GM23338 (cell line): ENCODE data around the gene IER3IP1. TPM values are rescaled to one million over a fixed set of nuclear protein-coding genes. Genes with fewer than 3 reads are reported as not detected.

Source experiments
- ATAC-seq: fragments of 200-7000 bp; cut with Tn5 transposase; 3 replicates; pipeline ENCODE4 v1.9.1; 2020
- DNase-seq: peaks from one replicate; pipeline ENCODE4 v3.0.0-alpha.2; 2015; ENCODE audit warnings: low spot score
- H2AFZ ChIP-seq: fragments of 200-600 bp; sonication (generic); 2 replicates; pipeline ENCODE4 v1.8.0; 2016; ENCODE audit warnings: antibody characterized with exemption, mild to moderate bottlenecking, moderate library complexity
- H3F3A ChIP-seq: fragments of 200-600 bp; sonication (generic); replicated peaks from 2 replicates; pipeline ENCODE4 v1.8.0; 2017; ENCODE audit warnings: antibody characterized with exemption, mixed run types, low read depth
- H3K27ac ChIP-seq: fragments of 200-600 bp; sonication (generic); 2 replicates; pipeline ENCODE4 v1.6.1; 2016; ENCODE audit warnings: low read depth
- H3K27me3 ChIP-seq: fragments of 200-600 bp; sonication (generic); 2 replicates; pipeline ENCODE4 v1.8.0; 2016; ENCODE audit warnings: mild to moderate bottlenecking, mixed run types, moderate library complexity; ENCODE audit not compliant: insufficient read depth
- H3K36me3 ChIP-seq: fragments of 200-600 bp; sonication (generic); 2 replicates; pipeline ENCODE4 v1.8.0; 2016; ENCODE audit warnings: mild to moderate bottlenecking; ENCODE audit not compliant: insufficient read depth
- H3K4me1 ChIP-seq: fragments of 200-600 bp; sonication (generic); 2 replicates; pipeline ENCODE4 v1.8.0; 2016; ENCODE audit warnings: mild to moderate bottlenecking, moderate library complexity; ENCODE audit not compliant: insufficient read depth
- H3K4me2 ChIP-seq: fragments of 200-600 bp; sonication (generic); 2 replicates; pipeline ENCODE4 v1.7.1; 2017; ENCODE audit warnings: mixed run types
- H3K4me3 ChIP-seq: fragments of 200-600 bp; sonication (generic); 2 replicates; pipeline ENCODE4 v1.6.1; 2016; ENCODE audit warnings: mixed run types
- H3K79me2 ChIP-seq: fragments of 200-600 bp; sonication (generic); replicated peaks from 2 replicates; pipeline ENCODE4 v1.8.0; 2017; ENCODE audit warnings: mild to moderate bottlenecking; ENCODE audit not compliant: insufficient read depth
- H3K9me2 ChIP-seq: fragments of 200-600 bp; sonication (generic); 2 replicates; pipeline ENCODE4 v1.8.0; 2017; ENCODE audit not compliant: insufficient read depth
- H4K20me1 ChIP-seq: fragments of 200-600 bp; sonication (generic); replicated peaks from 2 replicates; pipeline ENCODE4 v1.8.0; 2017; ENCODE audit warnings: mild to moderate bottlenecking; ENCODE audit not compliant: insufficient read depth
- H3K27ac Mint-ChIP-seq: 2 replicates; pipeline ENCODE4 v1.8.0; 2020; ENCODE audit warnings: inconsistent platforms, mild to moderate bottlenecking, moderate library complexity, mixed read lengths
- H3K27me3 Mint-ChIP-seq: 3 replicates; pipeline ENCODE4 v1.8.0; 2022; ENCODE audit warnings: low read depth, mild to moderate bottlenecking, moderate library complexity, mixed read lengths, inconsistent platforms; ENCODE audit not compliant: insufficient read depth, poor library complexity
- H3K36me3 Mint-ChIP-seq: 3 replicates; pipeline ENCODE4 v1.8.0; 2021; ENCODE audit warnings: low read depth, mild to moderate bottlenecking, inconsistent platforms, moderate library complexity, mixed read lengths
- H3K4me1 Mint-ChIP-seq: 3 replicates; pipeline ENCODE4 v1.8.0; 2020; ENCODE audit warnings: mild to moderate bottlenecking, inconsistent platforms, mixed read lengths
- H3K4me3 Mint-ChIP-seq: 3 replicates; pipeline ENCODE4 v1.8.0; 2021; ENCODE audit warnings: moderate library complexity, mild to moderate bottlenecking, inconsistent platforms, mixed read lengths
- H3K9me3 Mint-ChIP-seq: 3 replicates; pipeline ENCODE4 v1.8.0; 2020; ENCODE audit warnings: moderate library complexity, mild to moderate bottlenecking, inconsistent platforms, mixed read lengths
- CREB1 ChIP-seq: fragments of 250-450 bp; sonication (Bioruptor Pico); IDR thresholded peaks from 2 replicates; pipeline ENCODE4 v1.5.0; 2020; ENCODE audit warnings: low read depth, mild to moderate bottlenecking, moderate library complexity
- ETS1 ChIP-seq: IDR thresholded peaks from 2 replicates; pipeline ENCODE4 v1.6.1; 2016; ENCODE audit warnings: antibody characterized with exemption
- EZH2phosphoT487 ChIP-seq: fragments of 200-600 bp; sonication (generic); IDR thresholded peaks from one replicate; pipeline ENCODE4 v1.8.1; 2018; ENCODE audit warnings: antibody characterized with exemption; ENCODE audit not compliant: unreplicated experiment
- JUNB ChIP-seq: IDR thresholded peaks from one replicate; pipeline ENCODE4 v1.6.1; 2016; ENCODE audit warnings: antibody characterized with exemption; ENCODE audit not compliant: unreplicated experiment
- NANOG ChIP-seq: IDR thresholded peaks from 2 replicates; pipeline ENCODE4 v1.6.1; 2016; ENCODE audit warnings: antibody characterized with exemption, borderline replicate concordance
- POLR2AphosphoS5 ChIP-seq: IDR thresholded peaks from 2 replicates; pipeline ENCODE4 v1.6.1; 2016; ENCODE audit warnings: antibody characterized with exemption, low read depth
- REST ChIP-seq: IDR thresholded peaks from one replicate; pipeline ENCODE4 v1.6.1; 2018; ENCODE audit warnings: antibody characterized with exemption; ENCODE audit not compliant: unreplicated experiment
- ZNF462 ChIP-seq: fragments of 250-450 bp; sonication (Bioruptor Pico); IDR thresholded peaks from 2 replicates; pipeline ENCODE4 v1.5.0; 2020; ENCODE audit warnings: mild to moderate bottlenecking, moderate library complexity
- polyA plus RNA-seq: library from polyadenylated mRNA; unstranded; fragments of >200 nt; fragmentation: Nextera tagmentation; extraction: Ambion mirVana; gene quantifications from 2 replicates; pipeline ENCODE4 v1.2.1, GENCODE V29; 2016
- total RNA-seq: library from RNA; depleted of rRNA; stranded (reverse); fragments of >200 nt; shearing (Covaris generic); gene quantifications from 2 replicates; pipeline ENCODE4 v1.2.3, GENCODE V29; 2014

IER3IP1 gene
- total and polyA plus RNA-seq, 2 experiments from 2014 or later, result 12.2 to 24.0 TPM

GRCh38 chr18:47110492-47111274 lies 65.5 kb downstream of the IER3IP1 start:
- ATAC-seq (no peak), DNase-seq (peak; percentile 13)
- H3K4me1 Mint-ChIP-seq, result peaks cover 47% of the 10 kb centered on the region
- Histone ChIP-seq H3K36me3 (peaks cover 9% of the 10 kb centered on the region), H2AFZ (no peak overlapping the region), H3F3A (no peaks in the 10 kb centered on the region), H3K27ac (no peak overlapping the region), H4K20me1 (no peaks in the 10 kb centered on the region; the same call in 1 of the 2 replicates), H3K4me2 (no peak overlapping the region), H3K27me3 (no peaks in the 10 kb centered on the region), H3K79me2 (no peaks in the 10 kb centered on the region), H3K4me1 (peaks cover 36% of the 10 kb centered on the region), H3K4me3 (no peak overlapping the region), H3K9me2 (no peaks in the 10 kb centered on the region)
- no peak for TF ChIP-seq ETS1
- no peak for TF ChIP-seq NANOG
- H3K4me3 Mint-ChIP-seq, result no peak overlapping the region
- H3K36me3 Mint-ChIP-seq, result peaks cover 28% of the 10 kb centered on the region
- H3K27ac Mint-ChIP-seq, result no peak overlapping the region; the same call in 1 of the 2 replicates
- H3K9me3 Mint-ChIP-seq, result no peaks in the 10 kb centered on the region
- peaks cover 2% of the 10 kb centered on the region for H3K27me3 Mint-ChIP-seq

GRCh38 chr18:47109720-47110119 lies 66.4 kb downstream of the IER3IP1 start:
- H3K9me3 Mint-ChIP-seq, result no peaks in the 10 kb centered on the region
- H3K79me2 ChIP-seq, result no peaks in the 10 kb centered on the region
- no peak overlapping the region; the same call in 1 of the 2 replicates for H3K4me2 ChIP-seq

More at GRCh38 chr18:47109720-47110119, 66.4 kb downstream of the IER3IP1 start:
- Mint-ChIP-seq H3K27me3 (peaks cover 2% of the 10 kb centered on the region), H3K4me3 (no peak overlapping the region), H3K4me1 (peaks cover 41% of the 10 kb centered on the region), H3K36me3 (peaks cover 28% of the 10 kb centered on the region), H3K27ac (peak overlapping the region; percentile 40; the same call in 1 of the 2 replicates)
- TF ChIP-seq REST (no peak), CREB1 (CRISPR knock-in tag) (no peak), EZH2phosphoT487 (no peak), ZNF462 (CRISPR knock-in tag) (no peak), POLR2AphosphoS5 (no peak), JUNB (no peak)
- H3K4me1 ChIP-seq, result peaks cover 34% of the 10 kb centered on the region
- H3K4me3 ChIP-seq, result no peak overlapping the region
- no peak overlapping the region for H2AFZ ChIP-seq
- no peak for DNase-seq
- peak; percentile 18; the same call in 1 of the 3 replicates for ATAC-seq
- H4K20me1 ChIP-seq, result no peaks in the 10 kb centered on the region; the same call in 1 of the 2 replicates
- no peaks in the 10 kb centered on the region for H3F3A ChIP-seq
- no peaks in the 10 kb centered on the region for H3K27me3 ChIP-seq
- H3K9me2 ChIP-seq, result no peaks in the 10 kb centered on the region
- H3K36me3 ChIP-seq, result peaks cover 9% of the 10 kb centered on the region
- no peak overlapping the region for H3K27ac ChIP-seq
